PC-9 (cell line): ENCODE measurements around the gene SSC4D. TPM values are rescaled to one million over a fixed set of nuclear protein-coding genes. Genes with fewer than 3 reads are reported as not detected.
A peak's percentile ranks its signal among the peaks of the same experiment; 100 is the strongest.

Experiments used
- BruUV-seq: library from RNA; stranded (reverse); fragments of 400-500 nt; replicated peaks from 2 replicates; lab custom pipeline; 2021; lab: Mats Ljungman, UMichigan
- CTCF ChIA-PET: fragments of 300-600 bp; sonication (Branson Sonifier 250); formaldehyde crosslinking; loops from one replicate; lab custom pipeline; 2022; ENCODE audit warnings: antibody characterized with exemption; lab: Charles Lee
- POLR2A ChIA-PET: fragments of 300-600 bp; sonication (Branson Sonifier 250); formaldehyde crosslinking; loops from one replicate; lab custom pipeline; 2022; ENCODE audit warnings: antibody characterized with exemption; ENCODE audit not compliant: unreplicated experiment; lab: Charles Lee
- DNase-seq, 2 experiments: peaks; one replicate each; pipeline versions ENCODE4 v3.0.0 to v3.0.0-alpha.2; 2015 to 2022; ENCODE audit warnings: mixed read lengths in 1 of 2
- H2AFZ ChIP-seq: fragments of 200-600 bp; sonication (generic); 2 replicates; pipeline ENCODE4 v1.8.1; 2017; ENCODE audit warnings: antibody characterized with exemption
- H3F3A ChIP-seq: fragments of 200-600 bp; sonication (generic); 2 replicates; pipeline ENCODE4 v1.8.1; 2017; ENCODE audit warnings: antibody characterized with exemption, mild to moderate bottlenecking, low read depth; ENCODE audit not compliant: insufficient read depth
- H3K27ac ChIP-seq: fragments of 200-600 bp; sonication (generic); 2 replicates; pipeline ENCODE4 v1.6.1; 2016; ENCODE audit warnings: mixed run types
- H3K27me3 ChIP-seq: fragments of 200-600 bp; sonication (generic); 2 replicates; pipeline ENCODE4 v1.6.1; 2016; ENCODE audit warnings: low read depth, mixed run types; ENCODE audit not compliant: insufficient read depth
- H3K36me3 ChIP-seq: fragments of 200-600 bp; sonication (generic); 2 replicates; pipeline ENCODE4 v1.6.1; 2016; ENCODE audit warnings: low read depth, mixed run types
- H3K4me1 ChIP-seq: fragments of 200-600 bp; sonication (generic); replicated peaks from 2 replicates; pipeline ENCODE4 v1.6.1; 2016; ENCODE audit warnings: mixed run types; ENCODE audit not compliant: insufficient read depth
- H3K4me2 ChIP-seq: fragments of 200-600 bp; sonication (generic); 2 replicates; pipeline ENCODE4 v1.6.1; 2017; ENCODE audit warnings: mixed run types
- H3K4me3 ChIP-seq: fragments of 200-600 bp; sonication (generic); 2 replicates; pipeline ENCODE4 v1.6.1; 2016; ENCODE audit warnings: mixed run types
- H3K79me2 ChIP-seq: fragments of 200-600 bp; sonication (generic); 2 replicates; pipeline ENCODE4 v1.6.1; 2017; ENCODE audit warnings: low read depth, mixed run types
- H3K9me2 ChIP-seq: fragments of 200-600 bp; sonication (generic); 2 replicates; pipeline ENCODE4 v1.8.1; 2017; ENCODE audit warnings: mild to moderate bottlenecking; ENCODE audit not compliant: insufficient read depth
- H3K9me3 ChIP-seq: fragments of 200-600 bp; sonication (generic); 2 replicates; pipeline ENCODE4 v1.8.1; 2016; ENCODE audit warnings: low read depth; ENCODE audit not compliant: insufficient read depth
- H4K20me1 ChIP-seq: fragments of 200-600 bp; sonication (generic); 2 replicates; pipeline ENCODE4 v1.8.1; 2017; ENCODE audit not compliant: insufficient read depth
- EZH2 ChIP-seq: fragments of 200-600 bp; sonication (generic); IDR thresholded peaks from 2 replicates; pipeline ENCODE4 v1.8.0; 2017; ENCODE audit warnings: antibody characterized with exemption, low read depth
- intact Hi-C: fragments of 100-400 bp; cut with micrococcal nuclease; formaldehyde crosslinking; loops from one replicate; pipeline ENCODE4 v1.10.0; 2022; ENCODE audit not compliant: unreplicated experiment
- total RNA-seq: library from RNA; stranded (reverse); gene quantifications from 2 replicates; pipeline ENCODE4 v1.2.3, GENCODE V29; 2021
- TF ChIP-seq, protein P1 (sequence below): fragments of 200-600 bp; sonication (generic); conservative IDR thresholded peaks from 2 replicates; pipeline ENCODE4 v1.6.1; 2017; ENCODE audit warnings: mixed run types, antibody characterized with exemption, mild to moderate bottlenecking, moderate library complexity

SSC4D gene
- total RNA-seq, 1 experiment from 2014 or later, result 3.5 TPM

DNA sequence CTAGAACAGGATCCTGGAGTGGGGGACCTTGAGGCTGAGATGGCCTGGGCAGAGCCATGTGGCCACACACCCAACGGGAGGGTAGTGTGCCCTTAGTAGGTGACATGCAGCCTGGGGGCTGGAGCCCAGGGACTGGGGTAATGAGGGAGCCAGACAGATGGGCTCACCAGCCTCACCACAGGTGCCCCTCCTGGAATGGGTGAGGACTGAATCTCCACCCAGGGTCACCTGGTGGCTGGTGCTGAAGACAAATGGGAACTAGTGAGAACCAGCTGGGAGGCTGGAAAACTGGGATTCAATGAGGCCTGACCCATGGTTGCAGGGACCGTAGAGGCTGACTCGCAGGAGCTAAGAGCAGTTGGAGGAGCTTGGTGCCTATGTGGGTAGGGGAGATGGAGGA lies 21.3 kb upstream of the SSC4D start:
- Histone ChIP-seq H3K79me2 (no peaks in the 10 kb centered on the region), H3F3A (no peaks in the 10 kb centered on the region; the same call in 1 of the 2 replicates), H3K36me3 (no peaks in the 10 kb centered on the region), H3K27me3 (no peaks in the 10 kb centered on the region), H3K9me2 (no peaks in the 10 kb centered on the region), H4K20me1 (no peaks in the 10 kb centered on the region), H3K27ac (no peak overlapping the region), H2AFZ (no peak overlapping the region), H3K9me3 (no peaks in the 10 kb centered on the region), H3K4me2 (no peak overlapping the region), H3K4me3 (no peak overlapping the region), H3K4me1 (0 out of 2 replicates have a peak, but pooled peaks cover 7% of the 10 kb centered on the region)
- BruUV-seq, result no TSS peak
- CTCF ChIA-PET, result no interaction called here
- intact Hi-C loops, result no loop called here
- DNase-seq, result no peak
- POLR2A ChIA-PET, result no interaction called here
- TF ChIP-seq, protein P1, sequence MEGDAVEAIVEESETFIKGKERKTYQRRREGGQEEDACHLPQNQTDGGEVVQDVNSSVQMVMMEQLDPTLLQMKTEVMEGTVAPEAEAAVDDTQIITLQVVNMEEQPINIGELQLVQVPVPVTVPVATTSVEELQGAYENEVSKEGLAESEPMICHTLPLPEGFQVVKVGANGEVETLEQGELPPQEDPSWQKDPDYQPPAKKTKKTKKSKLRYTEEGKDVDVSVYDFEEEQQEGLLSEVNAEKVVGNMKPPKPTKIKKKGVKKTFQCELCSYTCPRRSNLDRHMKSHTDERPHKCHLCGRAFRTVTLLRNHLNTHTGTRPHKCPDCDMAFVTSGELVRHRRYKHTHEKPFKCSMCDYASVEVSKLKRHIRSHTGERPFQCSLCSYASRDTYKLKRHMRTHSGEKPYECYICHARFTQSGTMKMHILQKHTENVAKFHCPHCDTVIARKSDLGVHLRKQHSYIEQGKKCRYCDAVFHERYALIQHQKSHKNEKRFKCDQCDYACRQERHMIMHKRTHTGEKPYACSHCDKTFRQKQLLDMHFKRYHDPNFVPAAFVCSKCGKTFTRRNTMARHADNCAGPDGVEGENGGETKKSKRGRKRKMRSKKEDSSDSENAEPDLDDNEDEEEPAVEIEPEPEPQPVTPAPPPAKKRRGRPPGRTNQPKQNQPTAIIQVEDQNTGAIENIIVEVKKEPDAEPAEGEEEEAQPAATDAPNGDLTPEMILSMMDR, result no peak
- no peak for TF ChIP-seq EZH2

DNA sequence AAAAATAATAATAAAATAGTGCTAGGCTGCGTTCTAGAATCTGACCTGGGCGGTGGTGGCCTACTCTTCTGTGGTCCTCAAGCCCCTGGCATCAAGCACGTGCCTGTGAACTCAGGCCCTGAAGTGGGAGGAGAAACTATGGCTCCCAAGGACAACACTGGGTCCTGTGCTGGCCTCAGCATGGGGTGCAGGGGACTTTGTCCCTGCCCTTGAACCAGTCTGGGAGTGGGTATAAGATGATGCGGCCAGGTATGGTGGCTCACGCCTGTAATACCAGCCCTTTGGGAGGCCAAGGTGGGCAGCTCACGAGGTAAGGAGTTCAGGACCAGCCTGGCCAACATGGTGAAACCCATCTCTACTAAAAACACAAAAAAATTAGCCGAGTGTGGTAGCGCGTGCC lies 20.7 kb upstream of the SSC4D start:
- H3K9me2 ChIP-seq, result no peaks in the 10 kb centered on the region
- ChIA-PET CTCF (no interaction called here), POLR2A (no interaction called here)
- H3K4me2 ChIP-seq, result no peak overlapping the region
- no peak for TF ChIP-seq EZH2
- TF ChIP-seq, protein P1, result no peak
- no peak for DNase-seq
- H4K20me1 ChIP-seq, result no peaks in the 10 kb centered on the region
- H3K4me1 ChIP-seq, result 0 out of 2 replicates have a peak, but pooled peaks cover 7% of the 10 kb centered on the region
- H3K36me3 ChIP-seq, result no peaks in the 10 kb centered on the region
- H3K79me2 ChIP-seq, result no peaks in the 10 kb centered on the region
- H3K4me3 ChIP-seq, result no peak overlapping the region
- no peaks in the 10 kb centered on the region; the same call in 1 of the 2 replicates for H3F3A ChIP-seq
- no peaks in the 10 kb centered on the region for H3K9me3 ChIP-seq
- intact Hi-C loops, result no loop called here
- H2AFZ ChIP-seq, result no peak overlapping the region
- no peak overlapping the region for H3K27ac ChIP-seq
- BruUV-seq, result no TSS peak
- H3K27me3 ChIP-seq, result no peaks in the 10 kb centered on the region

DNA sequence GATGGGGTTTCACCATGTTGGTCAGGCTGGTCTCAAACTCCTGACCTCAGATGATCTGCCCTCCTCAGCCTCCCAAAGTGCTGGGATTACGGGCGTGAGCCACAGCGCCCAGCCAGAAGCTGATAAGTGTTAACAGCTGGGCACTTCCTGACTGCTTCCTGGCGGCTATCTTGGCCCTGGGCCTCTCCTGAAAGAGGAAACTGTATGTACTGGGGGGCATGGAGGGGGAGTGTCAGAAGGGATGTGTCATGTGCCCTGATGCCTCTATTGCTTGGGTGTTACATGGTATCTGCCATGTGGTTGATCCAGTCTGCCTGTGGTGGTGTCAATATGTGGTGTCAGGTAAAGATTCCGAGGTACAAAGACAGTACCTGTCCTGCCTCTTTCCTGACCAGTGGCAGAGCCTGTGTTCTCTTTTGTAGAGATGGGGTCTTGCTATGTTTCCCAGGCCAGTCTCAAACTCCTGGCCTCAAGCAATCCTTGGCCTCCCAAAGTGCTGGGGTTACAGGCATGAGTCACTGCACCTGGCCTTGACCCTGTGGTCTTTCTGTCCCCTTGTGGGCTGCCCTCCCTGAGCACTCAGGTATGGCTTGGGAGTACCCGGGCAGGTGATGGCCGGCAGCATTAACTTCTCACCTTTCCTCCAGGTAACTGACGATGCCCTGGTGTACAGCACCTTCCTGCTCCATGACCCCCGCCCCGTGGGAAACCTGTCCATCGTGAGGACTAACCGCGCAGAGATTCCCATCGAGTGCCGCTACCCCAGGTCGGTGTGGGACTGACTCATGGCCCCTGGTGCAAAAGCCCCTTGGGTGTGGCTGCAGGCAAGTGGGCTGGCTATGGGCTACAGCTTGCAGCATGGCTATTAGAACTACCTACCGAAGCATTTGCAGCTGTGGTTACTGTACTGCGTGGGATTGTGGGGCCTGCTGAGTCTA lies 19.6 kb upstream of the SSC4D start:
- intact Hi-C loops, result no loop called here
- TF ChIP-seq, protein P1, result no peak
- TF ChIP-seq EZH2, result no peak
- Histone ChIP-seq H2AFZ (no peak overlapping the region), H4K20me1 (no peaks in the 10 kb centered on the region), H3K27me3 (no peaks in the 10 kb centered on the region), H3K27ac (no peak overlapping the region), H3K4me3 (no peak overlapping the region), H3K4me1 (peaks cover 14% of the 10 kb centered on the region), H3K36me3 (no peaks in the 10 kb centered on the region), H3K9me3 (no peaks in the 10 kb centered on the region), H3F3A (peaks cover 9% of the 10 kb centered on the region; the same call in 1 of the 2 replicates), H3K4me2 (no peak overlapping the region), H3K9me2 (no peaks in the 10 kb centered on the region), H3K79me2 (no peaks in the 10 kb centered on the region)
- POLR2A ChIA-PET, result no interaction called here
- no TSS peak for BruUV-seq
- DNase-seq, result peak in 1 of 2 experiments; percentile 41
- CTCF ChIA-PET, result no interaction called here
